IPS-NIHi11 (cell line): ENCODE results near the gene BBLN.
"Not testable (repeated sequence)": the region's sequence is repeated elsewhere in the genome, so short reads cannot be mapped to it uniquely, and the experiment has no call there.

ENCODE experiments used
- DNase-seq: peaks from one replicate; pipeline ENCODE4 v3.0.0; 2012; ENCODE audit warnings: mixed read lengths, low spot score

BBLN gene

GRCh38 chr9:128124873-128125579 lies 35.0 kb upstream of the BBLN start:
- DNase-seq, result peak; percentile 54

- no peak for DNase-seq
These were observed 34.3 kb upstream of the BBLN start for GRCh38 chr9:128125580-128126354.

- peak; percentile 78 for DNase-seq
These were observed 32.5 kb upstream of the BBLN start, which contains the start of gene PTGES2 for GRCh38 chr9:128127568-128127989. Gene PTGES2 (minus strand): TSS chr9:128127729. CDS start chr9:128127717, 12 bp downstream.

- peak; percentile 86 for DNase-seq
These were observed 31.9 kb upstream of the BBLN start for GRCh38 chr9:128127990-128128835.

GRCh38 chr9:128128836-128129590 lies 31.1 kb upstream of the BBLN start:
- DNase-seq, result no peak

GRCh38 chr9:128129976-128130590 lies 30.0 kb upstream of the BBLN start:
- not testable (repeated sequence) for DNase-seq

- DNase-seq, result not testable (repeated sequence)
These were observed 29.4 kb upstream of the BBLN start for GRCh38 chr9:128130651-128131050.

GRCh38 chr9:128131346-128131745 lies 28.7 kb upstream of the BBLN start:
- DNase-seq, result not testable (repeated sequence)

GRCh38 chr9:128132139-128132538 lies 27.9 kb upstream of the BBLN start:
- DNase-seq, result not testable (repeated sequence)

GRCh38 chr9:128135561-128135960 lies 24.5 kb upstream of the BBLN start:
- not testable (repeated sequence) for DNase-seq

- no peak for DNase-seq
These were observed 23.0 kb upstream of the BBLN start for GRCh38 chr9:128136816-128137793.

- no peak for DNase-seq
These were observed 22.1 kb upstream of the BBLN start for GRCh38 chr9:128138001-128138400.

GRCh38 chr9:128139621-128140020 lies 20.4 kb upstream of the BBLN start:
- no peak for DNase-seq

GRCh38 chr9:128141604-128142003 lies 18.5 kb upstream of the BBLN start:
- no peak for DNase-seq

- DNase-seq, result no peak
These were observed 18.0 kb upstream of the BBLN start for GRCh38 chr9:128142061-128142460.

GRCh38 chr9:128142596-128142995 lies 17.5 kb upstream of the BBLN start:
- DNase-seq, result no peak

- DNase-seq, result no peak
These were observed 16.4 kb upstream of the BBLN start for GRCh38 chr9:128143525-128144238.

- DNase-seq, result no peak
These were observed 15.6 kb upstream of the BBLN start for GRCh38 chr9:128144239-128145181.
